Heart right ventricle (tissue), 16 donors: ENCODE results near the gene AUTS2. TPM values are rescaled to one million over a fixed set of nuclear protein-coding genes. Genes with fewer than 3 reads are reported as not detected.

ENCODE experiments used
- ATAC-seq, 8 donors: fragments of 200-7000 bp; cut with Tn5 transposase; one replicate each; pipeline ENCODE4 v1.9.1; 2020; ENCODE audit warnings: mild to moderate bottlenecking in 8 of 8, moderate library complexity in 8 of 8, moderate number of reproducible peaks in 1 of 8
- DNase-seq, 2 donors: peaks; one replicate each; pipeline ENCODE4 v3.0.0-alpha.2; 2020
- H3K27ac ChIP-seq, 10 donors: fragments of 200-600 bp; sonication (generic) in 2 of 10; one replicate each; pipeline versions ENCODE4 v1.5.0 to v1.8.0; 2020 to 2022; ENCODE audit warnings: mild to moderate bottlenecking in 3 of 10
- H3K27me3 ChIP-seq, 7 donors: fragments of 200-600 bp; one replicate each; pipeline ENCODE4 v1.8.0; 2021 to 2022; ENCODE audit warnings: mild to moderate bottlenecking in 2 of 7
- H3K36me3 ChIP-seq, 9 donors: fragments of 200-600 bp; sonication (generic) in 1 of 9; one replicate each; pipeline versions ENCODE4 v1.5.0 to v1.8.0; 2020 to 2022; ENCODE audit warnings: mild to moderate bottlenecking in 2 of 9
- H3K4me1 ChIP-seq, 9 donors: fragments of 200-600 bp; sonication (generic) in 1 of 9; one replicate each; pipeline versions ENCODE4 v1.5.0 to v1.8.0; 2020 to 2022; ENCODE audit warnings: mild to moderate bottlenecking in 4 of 9
- H3K4me3 ChIP-seq, 10 donors: fragments of 200-600 bp; sonication (generic) in 2 of 10; one replicate each; pipeline versions ENCODE4 v1.5.0 to v1.8.0; 2020 to 2022; ENCODE audit warnings: mild to moderate bottlenecking in 7 of 10, moderate library complexity in 2 of 10
- H3K9me3 ChIP-seq, 11 donors: fragments of 200-600 bp in 10 of 11; sonication (generic) in 2 of 11; one replicate each; pipeline versions ENCODE4 v1.5.0 to v1.8.0; 2013 to 2022; ENCODE audit warnings: mild to moderate bottlenecking in 2 of 11, control low read depth in 1 of 11, moderate library complexity in 1 of 11
- WGBS, 2 donors: extraction: QIAGEN DNeasy Blood & Tissue Kit; methylation state at CpG; one replicate each; pipeline ENCODE4 v1.1.7; 2013; ENCODE audit warnings: inconsistent platforms in 1 of 2; 5-methylcytosine and 5-hydroxymethylcytosine counted together
- intact Hi-C, 10 donors: fragments of 100-400 bp; cut with DNase I; formaldehyde crosslinking; loops; one replicate each; pipeline versions ENCODE4 v1.11.1 to v1.14.2; 2022
- polyA plus RNA-seq, 2 donors: library from polyadenylated mRNA; stranded (reverse); fragments of 200-250 nt; gene quantifications; one replicate each; pipeline ENCODE4 v1.2.3, GENCODE V29; 2013
- total RNA-seq, 10 donors: library from RNA; stranded (reverse); fragmentation: NEBNext Ultra II Directional in 3 of 10; extraction: Animal tissue kit (Norgen Biotek cat#: 25700) in 3 of 10; gene quantifications; one replicate each; pipeline versions ENCODE4 v1.2.1 to v1.2.4, GENCODE V29; 2021 to 2023
- TF ChIP-seq, protein P1 (sequence below), 9 donors: fragments of 200-600 bp; sonication (generic) in 2 of 9; IDR thresholded peaks; one replicate each; pipeline versions ENCODE4 v1.5.0 to v1.8.0; 2021 to 2022; ENCODE audit warnings: antibody characterized with exemption in 9 of 9, mild to moderate bottlenecking in 5 of 9, moderate library complexity in 1 of 9
- donor health status: Arrhythmogenic right ventricular cardiomyopathy.
- donor health status: ischemic (EF 13 %, LVEDD 7.1; RV severe dilation, severe dysfunction).
- donor health status: healthy with polysubstance abuse.
- donor health status: DM: no; HTN: yes; CAD: no.
- donor health status: DM: no; HTN: no; CAD: no.
- donor health status: ischemic (EF 25% LVEDD 6.9; RV normal size, moderate dysfunction).
- donor health status: ischemic (EF 25% LVEDD 5.7; RV mildly dilated, moderate dysfunction).
- donor health status: healthy.
- donor health status: DM: yes; HTN: yes; CAD: no.
- donor health status: Ischemic cardiomyopathy.
- donor health status: ischemic (EF 35%, LVEDD 5.7; RV mildly dilated, moderate dysfunction).
- donor health status: nonischemic (EF 11% LVEDD 7.7; RV severe dilation, severe dysfunction).
- donor health status: DM: yes; HTN: yes; CAD: no.
- donor health status: PGD.
- donor health status: ischemic (EF 29% LVEDD 5.4; RV normal size, mild dysfunction).
- donor health status: nonischemic (EF 23%, LVEDD 6.1; RV moderate dilation, normal function).

The AUTS2 gene
- total and polyA plus RNA-seq, 12 donors: 1.6 to 11.2 (median 7.3) TPM

DNA sequence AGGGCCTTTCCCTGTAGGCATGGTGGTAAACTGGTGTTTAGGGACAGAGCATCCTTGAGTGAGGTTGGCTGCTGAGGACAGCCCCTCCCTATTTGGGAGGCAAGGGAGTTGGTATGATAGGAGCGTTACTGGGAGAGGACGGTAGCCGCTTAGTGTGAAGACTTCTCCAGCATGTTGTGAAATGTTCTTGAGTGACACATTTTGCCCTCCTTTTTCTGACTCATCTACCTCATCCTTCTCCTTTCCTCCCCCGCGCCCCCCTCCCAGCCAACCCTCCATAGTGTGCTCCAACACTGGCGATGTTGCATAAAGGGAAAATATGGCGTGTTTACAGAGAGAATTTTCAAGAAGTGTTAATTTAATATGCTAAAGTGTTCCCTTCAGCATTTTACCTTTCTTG, 888.7 kb downstream of the AUTS2 start:
- 92 to 96% methylated on average over 7 of the region's 7 CpGs for WGBS, 2 donors
- no peaks in the 10 kb centered on the region for H3K27me3 ChIP-seq
- TF ChIP-seq, protein P1, sequence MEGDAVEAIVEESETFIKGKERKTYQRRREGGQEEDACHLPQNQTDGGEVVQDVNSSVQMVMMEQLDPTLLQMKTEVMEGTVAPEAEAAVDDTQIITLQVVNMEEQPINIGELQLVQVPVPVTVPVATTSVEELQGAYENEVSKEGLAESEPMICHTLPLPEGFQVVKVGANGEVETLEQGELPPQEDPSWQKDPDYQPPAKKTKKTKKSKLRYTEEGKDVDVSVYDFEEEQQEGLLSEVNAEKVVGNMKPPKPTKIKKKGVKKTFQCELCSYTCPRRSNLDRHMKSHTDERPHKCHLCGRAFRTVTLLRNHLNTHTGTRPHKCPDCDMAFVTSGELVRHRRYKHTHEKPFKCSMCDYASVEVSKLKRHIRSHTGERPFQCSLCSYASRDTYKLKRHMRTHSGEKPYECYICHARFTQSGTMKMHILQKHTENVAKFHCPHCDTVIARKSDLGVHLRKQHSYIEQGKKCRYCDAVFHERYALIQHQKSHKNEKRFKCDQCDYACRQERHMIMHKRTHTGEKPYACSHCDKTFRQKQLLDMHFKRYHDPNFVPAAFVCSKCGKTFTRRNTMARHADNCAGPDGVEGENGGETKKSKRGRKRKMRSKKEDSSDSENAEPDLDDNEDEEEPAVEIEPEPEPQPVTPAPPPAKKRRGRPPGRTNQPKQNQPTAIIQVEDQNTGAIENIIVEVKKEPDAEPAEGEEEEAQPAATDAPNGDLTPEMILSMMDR (IDR thresholded peaks at IDR 0.05): no peak
- H3K36me3 ChIP-seq: no peaks in the 10 kb centered on the region
- H3K4me1 ChIP-seq: peaks cover 0 to 12% (median 9%) of the 10 kb centered on the region in 9 donors
- intact Hi-C loops: no loop called here
- no peak overlapping the region for H3K27ac ChIP-seq
- ATAC-seq (no peak), DNase-seq (no peak)
- H3K9me3 ChIP-seq: peaks cover 0 to 19% (median 0%) of the 10 kb centered on the region in 11 donors
- no peak overlapping the region for H3K4me3 ChIP-seq

DNA sequence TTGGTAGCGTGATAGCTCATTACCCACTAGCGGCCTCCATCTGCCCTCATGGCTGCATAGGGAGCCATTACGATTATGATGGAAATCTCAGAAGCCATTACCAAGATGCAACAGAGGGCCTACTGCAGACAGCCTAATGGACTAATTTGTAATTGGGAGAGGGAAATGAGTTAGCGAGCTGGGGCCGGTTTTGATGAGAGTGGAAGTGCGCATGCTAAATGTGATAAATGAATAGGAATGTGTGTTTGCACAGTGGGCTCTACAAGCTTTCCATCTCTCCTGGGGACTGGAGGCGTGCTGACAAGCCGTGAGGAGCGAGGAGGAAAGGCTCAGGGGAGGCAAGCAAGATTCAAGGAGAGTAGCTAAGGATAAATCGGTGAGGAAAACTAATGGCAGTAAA, 889.2 kb downstream of the AUTS2 start:
- no peak overlapping the region for H3K4me3 ChIP-seq
- 95% methylated on average over 10 of the region's 10 CpGs for WGBS, 2 donors

DNA sequence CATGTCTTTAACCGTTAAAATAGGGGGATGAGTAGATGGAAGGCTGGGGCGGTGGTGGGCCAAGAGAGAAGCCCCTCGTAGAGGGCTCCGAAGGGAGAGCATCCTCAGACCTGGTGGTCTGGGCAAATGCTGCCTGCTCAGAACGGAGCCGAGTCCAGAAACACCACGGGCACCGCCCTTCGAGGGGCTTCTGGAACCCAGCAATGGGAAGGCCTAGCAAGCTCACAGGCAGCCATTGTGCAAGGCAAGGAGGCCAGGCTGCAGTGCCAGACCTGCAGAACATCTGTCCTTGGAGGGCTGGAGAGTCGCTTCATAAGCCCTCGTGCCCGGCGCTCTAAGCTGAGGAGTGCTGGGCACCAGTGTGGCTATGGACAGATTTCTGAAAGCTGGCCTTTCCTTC, 889.6 kb downstream of the AUTS2 start:
- H3K9me3 ChIP-seq: peaks cover 0 to 19% (median 0%) of the 10 kb centered on the region in 11 donors
- no peak overlapping the region for H3K27ac ChIP-seq
- ATAC-seq: no peak
- TF ChIP-seq, protein P1 (IDR thresholded peaks at IDR 0.05): no peak
- no peaks in the 10 kb centered on the region for H3K27me3 ChIP-seq
- WGBS, 2 donors: 97 to 99% methylated on average over 13 of the region's 13 CpGs
- no peak for DNase-seq
- intact Hi-C loops: no loop called here
- H3K4me1 ChIP-seq: peaks cover 0 to 12% (median 9%) of the 10 kb centered on the region in 9 donors
- no peak overlapping the region for H3K4me3 ChIP-seq
- no peaks in the 10 kb centered on the region for H3K36me3 ChIP-seq

More for the DNA sequence above, 889.2 kb downstream of the AUTS2 start:
- no peaks in the 10 kb centered on the region for H3K36me3 ChIP-seq
- DNase-seq (no peak), ATAC-seq (no peak)
- H3K27ac ChIP-seq: no peak overlapping the region
- TF ChIP-seq, protein P1 (IDR thresholded peaks at IDR 0.05): no peak
- peaks cover 0 to 19% (median 0%) of the 10 kb centered on the region in 11 donors for H3K9me3 ChIP-seq
- H3K4me1 ChIP-seq: peaks cover 0 to 12% (median 9%) of the 10 kb centered on the region in 9 donors
- intact Hi-C loops: no loop called here
- H3K27me3 ChIP-seq: no peaks in the 10 kb centered on the region

DNA sequence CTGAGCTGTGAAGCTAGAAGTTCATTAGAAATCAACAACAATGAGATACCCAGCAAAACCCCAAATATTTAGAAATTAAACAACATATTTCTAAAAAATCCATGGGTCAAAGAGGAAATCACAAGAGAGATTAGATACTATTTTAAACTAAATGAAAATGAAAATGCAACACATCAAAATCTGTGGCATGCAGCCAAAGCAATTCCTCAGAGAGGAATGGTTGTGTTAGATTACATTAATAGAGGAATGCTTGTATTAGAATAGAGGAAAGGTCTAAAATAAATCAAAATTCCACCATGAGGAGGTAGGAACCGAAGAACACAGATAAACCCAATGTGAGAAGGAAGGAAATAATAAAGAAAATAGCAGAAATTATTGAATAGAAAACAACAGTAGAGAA, 891.5 kb downstream of the AUTS2 start:
- TF ChIP-seq, protein P1 (IDR thresholded peaks at IDR 0.05): no peak
- peak in 1 of 2 donors; percentile 24 for DNase-seq
- Histone ChIP-seq H3K27me3 (no peaks in the 10 kb centered on the region), H3K36me3 (no peaks in the 10 kb centered on the region), H3K9me3 (peaks cover 0 to 7% (median 0%) of the 10 kb centered on the region in 11 donors), H3K27ac (no peak overlapping the region), H3K4me3 (no peak overlapping the region), H3K4me1 (peaks cover 0 to 12% (median 9%) of the 10 kb centered on the region in 9 donors)
- 23 to 30% methylated on average over 1 of the region's 1 CpG for WGBS, 2 donors
- intact Hi-C loops: no loop called here
- no peak for ATAC-seq
